Measurements from ENCODE around the gene MRTFB. TPM values are rescaled to one million over a fixed set of nuclear protein-coding genes. Genes with fewer than 3 reads are reported as not detected.

The MRTFB gene
- total and polyA plus RNA-seq, 2 donors (not counting 3 experiments of a cell fraction or from before 2014, with no cell fraction given), result 19.6 to 49.5 TPM

- H3K9me1 ChIP-seq (replicated peaks; ENCODE audit: control insufficient read depth, extremely low read depth, insufficient read depth, low read length), result no peaks in the 10 kb centered on the region
- intact Hi-C loops (cut with micrococcal nuclease), result no loop called here
- H3K4me1 ChIP-seq (ENCODE audit: control insufficient read depth, extremely low read depth, insufficient read depth, low read length), result no peaks in the 10 kb centered on the region
- H3K27me3 ChIP-seq (ENCODE audit: control insufficient read depth in 2 of 2, insufficient read depth in 2 of 2, low read length in 2 of 2), result no peaks in the 10 kb centered on the region
- H2AFZ ChIP-seq (ENCODE audit: low read depth, low read length), result no peak overlapping the region
- POLR2A ChIA-PET, result no interaction called here
- no peak overlapping the region for H3K27ac ChIP-seq (ENCODE audit: insufficient read depth, low read depth, low read length)
- peaks cover 12 to 24% of the 10 kb centered on the region in 2 experiments for H3K36me3 ChIP-seq (ENCODE audit: control insufficient read depth in 2 of 2, extremely low read depth in 1 of 2, insufficient read depth in 2 of 2, low read length in 2 of 2)
- H3K9ac ChIP-seq (replicated peaks; ENCODE audit: extremely low read depth, insufficient read depth, low read length), result no peak overlapping the region
- BruUV-seq (replicated peaks), result no TSS peak
- DNase-seq (ENCODE audit: low read depth, low spot score), result no peak
- H3K4me3 ChIP-seq (replicated peaks in 1 of 3; ENCODE audit: insufficient read depth in 1 of 3, low read depth in 1 of 3, low read length in 3 of 3), result no peak overlapping the region
- CTCF ChIA-PET, result interaction anchor here (2.8 to 4.6 kb wide), 2 partner anchors 8 to 317 kb away, joined by 15 to 28 read pairs; no protein-coding TSS in a partner anchor
- dilution Hi-C loops (cut with MboI; ENCODE audit: extremely low pct_ligation_motif_present, low sequenced_read_pairs), result loop anchor here (25.0 kb wide), 1 partner anchor 304 kb away; no protein-coding TSS in a partner anchor
- no peaks in the 10 kb centered on the region for H3K79me2 ChIP-seq (ENCODE audit: control insufficient read depth, insufficient read depth, low read length)
- FAIRE-seq, result no peak
- no peaks in the 10 kb centered on the region for H3K9me3 ChIP-seq (replicated peaks; ENCODE audit: control insufficient read depth, insufficient read depth, low read length)
- H4K20me1 ChIP-seq (replicated peaks; ENCODE audit: control insufficient read depth, extremely low read depth, insufficient read depth, low read length), result no peaks in the 10 kb centered on the region
- H3K4me2 ChIP-seq (ENCODE audit: insufficient read depth, low read length), result no peak overlapping the region
- TF ChIP-seq EZH2 (IDR thresholded peaks at IDR 0.05; ENCODE audit: borderline replicate concordance, low read depth, low read length, severe bottlenecking) (no peak), CTCF (IDR thresholded peaks at IDR 0.05; ENCODE audit: extremely low read depth in 1 of 2, insufficient read depth in 1 of 2, low read depth in 1 of 2, low read length in 2 of 2) (no peak), MAX (IDR thresholded peaks at IDR 0.05; ENCODE audit: insufficient read depth, insufficient read length) (no peak)
Observed at GRCh38 chr16:14240964-14241363, 169.8 kb downstream of the MRTFB start.

GRCh38 chr16:14241631-14242030 is 170.5 kb downstream of the MRTFB start:
- Histone ChIP-seq H3K9me1 (replicated peaks; ENCODE audit: control insufficient read depth, extremely low read depth, insufficient read depth, low read length) (no peaks in the 10 kb centered on the region), H3K79me2 (ENCODE audit: control insufficient read depth, insufficient read depth, low read length) (no peaks in the 10 kb centered on the region), H3K27ac (ENCODE audit: insufficient read depth, low read depth, low read length) (no peak overlapping the region), H2AFZ (ENCODE audit: low read depth, low read length) (no peak overlapping the region), H3K9me3 (replicated peaks; ENCODE audit: control insufficient read depth, insufficient read depth, low read length) (no peaks in the 10 kb centered on the region), H3K4me1 (ENCODE audit: control insufficient read depth, extremely low read depth, insufficient read depth, low read length) (no peaks in the 10 kb centered on the region), H3K9ac (replicated peaks; ENCODE audit: extremely low read depth, insufficient read depth, low read length) (no peak overlapping the region), H3K36me3 (ENCODE audit: control insufficient read depth in 2 of 2, extremely low read depth in 1 of 2, insufficient read depth in 2 of 2, low read length in 2 of 2) (peaks cover 18 to 29% of the 10 kb centered on the region in 2 experiments), H3K4me3 (replicated peaks in 1 of 3; ENCODE audit: insufficient read depth in 1 of 3, low read depth in 1 of 3, low read length in 3 of 3) (no peak overlapping the region), H3K27me3 (ENCODE audit: control insufficient read depth in 2 of 2, insufficient read depth in 2 of 2, low read length in 2 of 2) (no peaks in the 10 kb centered on the region), H3K4me2 (ENCODE audit: insufficient read depth, low read length) (no peak overlapping the region), H4K20me1 (replicated peaks; ENCODE audit: control insufficient read depth, extremely low read depth, insufficient read depth, low read length) (no peaks in the 10 kb centered on the region)
- intact Hi-C loops (cut with micrococcal nuclease), result no loop called here
- DNase-seq (ENCODE audit: low read depth, low spot score) (no peak), FAIRE-seq (no peak)
- POLR2A ChIA-PET, result no interaction called here
- no TSS peak for BruUV-seq (replicated peaks)
- CTCF ChIA-PET, result interaction anchor here (2.8 to 4.6 kb wide), 2 partner anchors 8 to 318 kb away, joined by 15 to 28 read pairs; no protein-coding TSS in a partner anchor
- dilution Hi-C loops (cut with MboI; ENCODE audit: extremely low pct_ligation_motif_present, low sequenced_read_pairs), result loop anchor here (25.0 kb wide), 1 partner anchor 304 kb away; no protein-coding TSS in a partner anchor
- TF ChIP-seq EZH2 (IDR thresholded peaks at IDR 0.05; ENCODE audit: borderline replicate concordance, low read depth, low read length, severe bottlenecking) (no peak), GATA2 (IDR thresholded peaks at IDR 0.05; ENCODE audit: insufficient read depth, insufficient read length, low read depth, low read length) (no peak), CTCF (IDR thresholded peaks at IDR 0.05; ENCODE audit: extremely low read depth in 1 of 2, insufficient read depth in 1 of 2, low read depth in 1 of 2, low read length in 2 of 2) (no peak), MYC (IDR thresholded peaks at IDR 0.05; ENCODE audit: low read depth, low read length) (no peak), MAX (IDR thresholded peaks at IDR 0.05; ENCODE audit: insufficient read depth, insufficient read length) (no peak), POLR2AphosphoS5 (IDR thresholded peaks at IDR 0.05; ENCODE audit: insufficient read depth, low read depth, low read length) (no peak), JUN (IDR thresholded peaks at IDR 0.05; ENCODE audit: borderline replicate concordance, insufficient read depth, insufficient read length, low read depth) (no peak), FOS (IDR thresholded peaks at IDR 0.05; ENCODE audit: borderline replicate concordance, insufficient read depth, low read length) (no peak), POLR2A (IDR thresholded peaks at IDR 0.05; ENCODE audit: low read depth, low read length) (no peak)

All from endothelial cell of umbilical vein (primary cell).